Nephron progenitor cell (in vitro differentiated cells): Measurements from ENCODE around the gene EPS15.

Experiments used
- DNase-seq: peaks from one replicate; pipeline ENCODE4 v3.0.0; 2021
- H3K27ac Mint-ChIP-seq: 2 replicates; pipeline ENCODE4 v1.8.0; 2021; ENCODE audit warnings: mild to moderate bottlenecking, moderate library complexity, mixed read lengths
- H3K27me3 Mint-ChIP-seq: 2 replicates; pipeline ENCODE4 v1.8.0; 2021; ENCODE audit warnings: mild to moderate bottlenecking, low read depth, mixed read lengths; ENCODE audit not compliant: poor library complexity
- H3K36me3 Mint-ChIP-seq: 2 replicates; pipeline ENCODE4 v1.8.0; 2021; ENCODE audit warnings: low read depth, mixed read lengths
- H3K4me1 Mint-ChIP-seq: 2 replicates; pipeline ENCODE4 v1.8.0; 2021; ENCODE audit warnings: mixed read lengths
- H3K4me3 Mint-ChIP-seq: 2 replicates; pipeline ENCODE4 v1.8.0; 2021; ENCODE audit warnings: mild to moderate bottlenecking, moderate library complexity, mixed read lengths
- H3K9me3 Mint-ChIP-seq: 2 replicates; pipeline ENCODE4 v1.8.0; 2021; ENCODE audit warnings: mild to moderate bottlenecking, moderate library complexity, mixed read lengths
- TF ChIP-seq, protein P1 (sequence below): fragments of 200-600 bp; sonication (generic); IDR thresholded peaks from 2 replicates; pipeline ENCODE4 v1.5.0; 2021; ENCODE audit warnings: antibody characterized with exemption

EPS15 gene

DNA sequence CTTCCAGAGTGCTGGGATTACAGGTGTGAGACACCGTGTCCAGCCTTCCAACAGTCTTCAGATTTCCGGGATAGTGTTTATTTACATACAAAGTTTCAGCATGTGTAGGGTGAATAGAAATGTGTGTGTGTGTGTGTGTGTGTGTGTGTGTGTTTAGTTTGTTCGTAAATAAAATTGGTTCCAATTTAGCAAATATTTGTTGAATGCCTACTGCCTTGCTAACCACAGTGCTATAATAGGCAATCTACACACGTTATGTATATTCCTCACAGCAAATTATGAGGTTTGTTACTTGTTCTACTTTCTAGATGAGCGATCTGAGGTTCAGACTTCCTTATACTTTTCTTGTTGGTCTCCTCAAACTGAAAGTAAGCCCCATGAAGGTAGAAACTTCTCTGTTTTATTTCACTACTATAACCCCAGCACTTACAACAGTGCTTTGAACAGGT, 32.8 kb upstream of the EPS15 start:
- H3K4me3 Mint-ChIP-seq = no peak overlapping the region
- H3K36me3 Mint-ChIP-seq = no peaks in the 10 kb centered on the region
- TF ChIP-seq, protein P1, sequence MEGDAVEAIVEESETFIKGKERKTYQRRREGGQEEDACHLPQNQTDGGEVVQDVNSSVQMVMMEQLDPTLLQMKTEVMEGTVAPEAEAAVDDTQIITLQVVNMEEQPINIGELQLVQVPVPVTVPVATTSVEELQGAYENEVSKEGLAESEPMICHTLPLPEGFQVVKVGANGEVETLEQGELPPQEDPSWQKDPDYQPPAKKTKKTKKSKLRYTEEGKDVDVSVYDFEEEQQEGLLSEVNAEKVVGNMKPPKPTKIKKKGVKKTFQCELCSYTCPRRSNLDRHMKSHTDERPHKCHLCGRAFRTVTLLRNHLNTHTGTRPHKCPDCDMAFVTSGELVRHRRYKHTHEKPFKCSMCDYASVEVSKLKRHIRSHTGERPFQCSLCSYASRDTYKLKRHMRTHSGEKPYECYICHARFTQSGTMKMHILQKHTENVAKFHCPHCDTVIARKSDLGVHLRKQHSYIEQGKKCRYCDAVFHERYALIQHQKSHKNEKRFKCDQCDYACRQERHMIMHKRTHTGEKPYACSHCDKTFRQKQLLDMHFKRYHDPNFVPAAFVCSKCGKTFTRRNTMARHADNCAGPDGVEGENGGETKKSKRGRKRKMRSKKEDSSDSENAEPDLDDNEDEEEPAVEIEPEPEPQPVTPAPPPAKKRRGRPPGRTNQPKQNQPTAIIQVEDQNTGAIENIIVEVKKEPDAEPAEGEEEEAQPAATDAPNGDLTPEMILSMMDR = no peak
- no peak for DNase-seq
- no peak overlapping the region for H3K27ac Mint-ChIP-seq
- H3K27me3 Mint-ChIP-seq = peaks cover 6% of the 10 kb centered on the region
- H3K9me3 Mint-ChIP-seq = no peaks in the 10 kb centered on the region
- no peaks in the 10 kb centered on the region for H3K4me1 Mint-ChIP-seq

- TF ChIP-seq, protein P1 = no peak
- DNase-seq = no peak
- peaks cover 6% of the 10 kb centered on the region for H3K27me3 Mint-ChIP-seq
Measured at GRCh38 chr1:51551081-51551480, 32.0 kb upstream of the EPS15 start.

GRCh38 chr1:51549901-51550300, 30.8 kb upstream of the EPS15 start:
- Mint-ChIP-seq H3K27me3 (peaks cover 4% of the 10 kb centered on the region), H3K4me1 (no peaks in the 10 kb centered on the region), H3K9me3 (no peaks in the 10 kb centered on the region), H3K27ac (no peak overlapping the region), H3K4me3 (no peak overlapping the region), H3K36me3 (no peaks in the 10 kb centered on the region)
- TF ChIP-seq, protein P1 = no peak
- DNase-seq = no peak

More at GRCh38 chr1:51551081-51551480, 32.0 kb upstream of the EPS15 start:
- no peak overlapping the region for H3K27ac Mint-ChIP-seq
- no peaks in the 10 kb centered on the region for H3K4me1 Mint-ChIP-seq
- H3K36me3 Mint-ChIP-seq = no peaks in the 10 kb centered on the region
- no peak overlapping the region for H3K4me3 Mint-ChIP-seq
- H3K9me3 Mint-ChIP-seq = no peaks in the 10 kb centered on the region

DNA sequence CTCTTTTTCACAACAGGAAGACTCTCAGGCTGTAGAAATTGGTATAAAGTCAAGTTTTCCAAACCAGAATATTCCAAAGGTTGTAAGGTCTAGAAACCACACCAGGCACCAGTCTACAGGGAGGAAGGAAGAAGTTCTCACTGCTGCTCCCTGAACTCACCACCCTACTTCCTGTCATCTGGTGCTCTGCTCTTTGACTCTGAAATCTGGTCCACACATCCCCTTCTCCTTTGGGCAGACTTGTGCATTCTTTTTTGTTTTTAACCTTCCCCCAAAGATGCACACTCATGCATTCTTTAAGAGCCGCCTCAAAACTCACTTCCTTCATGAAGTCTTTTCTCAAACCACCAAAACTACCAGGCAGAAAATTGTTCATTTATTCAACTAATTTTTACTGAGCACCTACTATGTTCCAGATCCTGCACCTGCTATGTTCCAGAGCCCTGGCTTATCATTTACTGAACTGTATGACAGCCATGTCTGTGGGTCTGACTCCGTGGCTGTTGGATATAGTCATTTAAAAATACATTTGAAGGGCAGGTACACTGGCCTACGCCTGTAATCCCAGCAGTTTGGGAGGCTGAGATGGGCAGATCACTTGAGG, 30.1 kb upstream of the EPS15 start:
- H3K36me3 Mint-ChIP-seq = no peaks in the 10 kb centered on the region
- DNase-seq = no peak
- H3K9me3 Mint-ChIP-seq = no peaks in the 10 kb centered on the region
- TF ChIP-seq, protein P1 = no peak
- H3K27me3 Mint-ChIP-seq = peaks cover 4% of the 10 kb centered on the region
- no peaks in the 10 kb centered on the region for H3K4me1 Mint-ChIP-seq
- no peak overlapping the region for H3K4me3 Mint-ChIP-seq
- no peak overlapping the region for H3K27ac Mint-ChIP-seq

DNA sequence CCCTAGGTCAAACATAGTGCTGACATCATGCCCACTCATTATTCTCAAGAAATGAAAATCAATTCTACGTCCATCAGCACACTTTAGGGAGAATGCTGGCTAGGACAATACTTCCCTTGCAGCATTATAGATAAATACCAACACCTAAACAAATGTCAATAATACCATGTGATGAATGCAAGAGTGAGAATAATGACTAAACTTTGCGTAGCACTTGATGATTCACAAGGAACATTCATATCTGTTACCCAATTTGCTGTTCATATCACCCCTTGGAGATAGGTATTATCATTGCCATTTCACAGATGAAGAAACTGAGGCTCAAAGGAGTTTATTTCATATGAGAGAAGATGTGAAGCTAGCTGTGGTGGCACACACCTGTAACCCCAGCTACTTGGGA, 24.8 kb upstream of the EPS15 start:
- peaks cover 5% of the 10 kb centered on the region for H3K4me1 Mint-ChIP-seq
- TF ChIP-seq, protein P1 = no peak
- no peaks in the 10 kb centered on the region for H3K27me3 Mint-ChIP-seq
- H3K9me3 Mint-ChIP-seq = peaks cover 6% of the 10 kb centered on the region
- peaks cover 1% of the 10 kb centered on the region for H3K36me3 Mint-ChIP-seq
- H3K27ac Mint-ChIP-seq = no peak overlapping the region
- DNase-seq = no peak
- H3K4me3 Mint-ChIP-seq = no peak overlapping the region
